GM12864 (cell line): Measurements from ENCODE around the gene CDH13.

Experiments
- DNase-seq: peaks from one replicate; pipeline ENCODE4 v3.0.0-alpha.2; 2011; ENCODE audit warnings: low read depth
- H3K4me3 ChIP-seq: 2 replicates; pipeline ENCODE4 v1.5.1; 2011; ENCODE audit warnings: mild to moderate bottlenecking, low read depth, low read length, control low read depth
- CTCF ChIP-seq: IDR thresholded peaks from 2 replicates; pipeline ENCODE4 v1.5.1; 2011; ENCODE audit warnings: low read depth, mild to moderate bottlenecking, moderate library complexity, low read length, control low read depth, inconsistent platforms; ENCODE audit errors: missing control alignments

The CDH13 gene

DNA sequence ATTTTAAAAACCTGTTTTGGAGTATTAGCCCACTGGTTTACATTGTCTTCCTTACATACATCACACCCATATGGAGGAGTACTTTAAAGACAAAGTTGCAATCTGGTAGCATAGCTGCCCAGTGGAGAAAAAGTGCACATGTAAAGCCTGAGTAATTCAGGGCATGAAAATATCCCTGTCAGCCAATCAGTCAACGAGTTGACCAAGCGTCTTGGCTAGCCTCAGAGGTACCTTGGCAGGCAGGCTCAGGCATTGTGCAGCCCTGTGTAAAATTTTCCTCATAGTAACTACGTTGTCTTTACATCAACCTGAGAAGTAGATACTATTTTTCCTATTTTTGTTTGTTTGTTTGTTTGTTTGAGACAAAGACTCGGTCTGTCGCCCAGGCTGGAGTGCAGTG lies 339.0 kb downstream of the CDH13 start:
- no peak for TF ChIP-seq CTCF
- DNase-seq = no peak
- H3K4me3 ChIP-seq = no peak overlapping the region

DNA sequence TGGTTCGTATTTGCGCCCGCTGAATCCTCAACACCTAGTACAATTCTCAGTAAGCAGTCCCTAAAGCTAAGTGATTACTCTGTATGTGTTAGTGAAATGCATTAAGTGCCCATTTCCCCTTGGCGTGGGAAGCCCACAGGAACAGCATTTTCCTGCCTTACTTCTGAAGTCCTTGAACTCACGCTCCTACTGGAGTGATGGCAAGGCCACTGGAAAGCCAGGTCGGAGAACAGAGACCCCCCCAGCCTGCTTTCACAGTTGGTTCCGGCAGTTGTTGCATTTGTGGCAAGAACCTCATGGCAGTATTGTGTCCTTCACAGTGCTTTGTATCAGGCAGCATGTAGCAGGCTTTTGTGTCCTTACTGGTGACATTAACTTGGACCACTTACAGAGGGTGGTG lies 340.7 kb downstream of the CDH13 start:
- TF ChIP-seq CTCF = no peak
- DNase-seq = no peak
- no peak overlapping the region for H3K4me3 ChIP-seq

DNA sequence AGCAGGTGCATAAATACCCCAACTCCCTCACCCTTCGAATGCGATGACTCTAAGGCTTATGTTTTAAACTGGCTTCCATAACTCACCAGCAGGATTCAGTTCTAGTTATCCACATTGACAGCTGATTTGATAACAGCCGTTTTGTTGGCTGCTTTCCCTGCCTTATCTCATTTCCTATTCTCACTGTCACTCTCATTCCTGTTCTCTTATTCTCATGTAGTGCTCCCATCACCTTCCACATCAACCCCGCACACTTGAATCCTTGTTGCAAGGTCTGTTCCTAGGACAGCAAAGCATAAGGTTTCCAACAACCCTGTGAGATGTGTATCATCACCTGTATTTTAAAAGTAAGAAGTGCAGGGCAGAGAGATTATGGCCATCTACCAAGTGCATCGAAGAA lies 344.4 kb downstream of the CDH13 start:
- TF ChIP-seq CTCF = no peak
- H3K4me3 ChIP-seq = no peak overlapping the region
- DNase-seq = no peak

GRCh38 chr16:82972331-82972919 lies 345.7 kb downstream of the CDH13 start:
- H3K4me3 ChIP-seq = no peak overlapping the region
- TF ChIP-seq CTCF = no peak
- no peak for DNase-seq

DNA sequence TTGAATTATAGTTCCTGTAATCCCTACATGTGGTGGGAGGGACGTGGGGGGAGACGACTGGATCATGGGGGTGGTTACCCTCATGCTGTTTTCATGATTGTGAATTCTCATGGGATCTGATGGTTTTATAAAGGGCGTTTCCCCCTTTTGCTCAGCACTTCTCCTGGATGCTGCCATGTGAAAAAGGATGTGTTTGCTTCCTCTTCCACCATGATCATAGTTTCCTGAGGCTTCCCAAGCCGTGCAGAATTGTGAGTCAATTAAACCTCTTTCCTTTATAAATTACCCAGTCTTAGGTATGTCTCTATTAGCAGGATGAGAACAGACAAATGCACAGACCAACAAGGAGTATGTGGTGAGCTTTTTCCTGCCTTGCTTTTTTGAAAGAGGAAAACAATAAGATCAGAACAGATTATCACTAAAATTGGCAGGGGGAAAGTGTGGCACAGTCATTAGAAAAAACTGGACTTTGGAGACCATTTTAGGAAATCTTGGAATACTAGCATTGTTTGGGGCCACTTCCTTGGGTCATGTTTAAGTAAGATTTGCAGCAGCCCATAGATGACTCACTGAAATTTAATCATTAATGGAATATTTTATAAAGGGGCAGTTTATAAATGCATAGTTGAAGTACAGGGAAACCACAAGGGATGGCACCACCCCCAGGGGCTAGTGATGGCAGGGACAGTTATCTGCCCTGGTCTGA lies 352.8 kb downstream of the CDH13 start:
- no peak overlapping the region for H3K4me3 ChIP-seq
- no peak for DNase-seq
- no peak for TF ChIP-seq CTCF

DNA sequence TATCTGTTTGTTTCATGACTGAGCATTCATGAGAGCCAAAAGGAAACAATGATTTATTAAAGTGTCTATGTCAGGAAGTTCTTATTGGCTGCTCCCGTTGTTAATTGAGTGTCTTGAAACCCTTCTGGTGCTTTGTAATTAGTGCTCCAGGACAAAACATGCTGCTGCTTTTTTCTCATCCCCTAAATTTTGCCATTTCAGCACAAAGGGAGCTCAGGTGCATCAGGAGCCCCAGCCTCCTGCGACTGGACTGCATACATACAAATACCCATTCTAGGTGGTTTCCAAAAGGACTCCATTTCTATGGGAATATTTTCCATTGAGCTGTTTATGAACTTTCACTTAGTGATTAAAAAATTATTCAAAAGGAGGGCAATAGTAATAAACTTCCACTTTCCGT lies 354.0 kb downstream of the CDH13 start:
- DNase-seq = no peak
- no peak overlapping the region for H3K4me3 ChIP-seq
- TF ChIP-seq CTCF = no peak

- no peak for TF ChIP-seq CTCF
- no peak overlapping the region for H3K4me3 ChIP-seq
- DNase-seq = no peak
Measured at GRCh38 chr16:82987767-82988166, 361.0 kb downstream of the CDH13 start.
